ENCODE results near the gene DEUP1.
"Not testable (repeated sequence)": the region's sequence is repeated elsewhere in the genome, so short reads cannot be mapped to it uniquely, and the experiment has no call there.

The DEUP1 gene

GRCh38 chr11:93330446-93330984, at the start of gene DEUP1:
Gene DEUP1 (plus strand): TSS chr11:93330742. CDS start chr11:93332260, 1,518 bp downstream.
- FAIRE-seq = no peak

- no peak for FAIRE-seq
Measured at GRCh38 chr11:93285430-93285829, 45.1 kb upstream of the DEUP1 start.

- no peak for FAIRE-seq
Measured at GRCh38 chr11:93287434-93287833, 43.1 kb upstream of the DEUP1 start.

GRCh38 chr11:93288079-93288478, 42.5 kb upstream of the DEUP1 start:
- FAIRE-seq = no peak

GRCh38 chr11:93288767-93289166, 41.8 kb upstream of the DEUP1 start:
- FAIRE-seq = no peak

- no peak for FAIRE-seq
Measured at GRCh38 chr11:93289782-93290463, 40.6 kb upstream of the DEUP1 start.

GRCh38 chr11:93291110-93291509, 39.4 kb upstream of the DEUP1 start:
- no peak for FAIRE-seq

- FAIRE-seq = no peak
Measured at GRCh38 chr11:93291898-93292297, 38.6 kb upstream of the DEUP1 start.

GRCh38 chr11:93295921-93296575, 34.5 kb upstream of the DEUP1 start:
- FAIRE-seq = peak; percentile 76

GRCh38 chr11:93303689-93304088, 26.9 kb upstream of the DEUP1 start:
- no peak for FAIRE-seq

- not testable (repeated sequence) for FAIRE-seq
Measured at GRCh38 chr11:93314399-93314798, 16.1 kb upstream of the DEUP1 start.

GRCh38 chr11:93319224-93319839, 11.2 kb upstream of the DEUP1 start:
- no peak for FAIRE-seq

- FAIRE-seq = no peak
Measured at GRCh38 chr11:93320230-93320629, 10.3 kb upstream of the DEUP1 start.

- FAIRE-seq = no peak
Measured at GRCh38 chr11:93322207-93322606, 8.3 kb upstream of the DEUP1 start.

GRCh38 chr11:93323747-93324146, 6.8 kb upstream of the DEUP1 start:
- no peak for FAIRE-seq

GRCh38 chr11:93324500-93324899, 6.0 kb upstream of the DEUP1 start:
- FAIRE-seq = no peak

- no peak for FAIRE-seq
Measured at GRCh38 chr11:93326681-93327080, 3.9 kb upstream of the DEUP1 start.

GRCh38 chr11:93329936-93330445, 551 bp upstream of the DEUP1 start:
- peak; percentile 41 for FAIRE-seq

GRCh38 chr11:93340223-93340622, 9.7 kb downstream of the DEUP1 start:
- no peak for FAIRE-seq

- no peak for FAIRE-seq
Measured at GRCh38 chr11:93344855-93345333, 14.4 kb downstream of the DEUP1 start.

- FAIRE-seq = no peak
Measured at GRCh38 chr11:93348930-93349329, 18.4 kb downstream of the DEUP1 start.

- no peak for FAIRE-seq
Measured at GRCh38 chr11:93350835-93351234, 20.3 kb downstream of the DEUP1 start.

GRCh38 chr11:93359396-93359795, 28.9 kb downstream of the DEUP1 start:
- FAIRE-seq = no peak

- FAIRE-seq = no peak
Measured at GRCh38 chr11:93361435-93361834, 30.9 kb downstream of the DEUP1 start.

Data from islet of Langerhans (tissue), 1 donor.